ENCODE results near the gene GRIN2D.

DNA sequence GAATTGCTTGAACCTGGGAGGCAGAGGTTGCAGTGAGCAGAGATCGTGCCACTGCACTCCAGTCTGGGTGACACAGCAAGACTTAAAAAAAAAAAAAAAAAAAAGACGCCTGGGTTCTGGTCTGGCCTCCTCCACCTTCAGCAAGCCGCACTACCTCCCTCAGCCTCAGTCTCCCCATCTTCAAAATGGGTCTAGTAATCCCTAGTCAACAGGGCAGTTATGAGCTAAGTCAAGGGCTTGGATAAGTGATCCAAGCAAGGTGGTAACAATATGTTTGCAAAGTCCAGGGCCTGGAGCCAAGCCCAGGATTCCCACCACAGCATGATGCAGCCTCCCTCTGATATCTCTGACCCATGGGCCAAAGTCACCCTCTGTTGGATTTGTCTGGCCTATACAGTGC lies 6.5 kb upstream of the GRIN2D start:
- TF ChIP-seq EP300 (conservative IDR thresholded peaks at IDR 0.05; ENCODE audit: poor library complexity, severe bottlenecking) (no peak), RAD21 (conservative IDR thresholded peaks at IDR 0.05) (no peak), POLR2AphosphoS5 (IDR thresholded peaks at IDR 0.05) (no peak)
- TF ChIP-seq, protein P1, sequence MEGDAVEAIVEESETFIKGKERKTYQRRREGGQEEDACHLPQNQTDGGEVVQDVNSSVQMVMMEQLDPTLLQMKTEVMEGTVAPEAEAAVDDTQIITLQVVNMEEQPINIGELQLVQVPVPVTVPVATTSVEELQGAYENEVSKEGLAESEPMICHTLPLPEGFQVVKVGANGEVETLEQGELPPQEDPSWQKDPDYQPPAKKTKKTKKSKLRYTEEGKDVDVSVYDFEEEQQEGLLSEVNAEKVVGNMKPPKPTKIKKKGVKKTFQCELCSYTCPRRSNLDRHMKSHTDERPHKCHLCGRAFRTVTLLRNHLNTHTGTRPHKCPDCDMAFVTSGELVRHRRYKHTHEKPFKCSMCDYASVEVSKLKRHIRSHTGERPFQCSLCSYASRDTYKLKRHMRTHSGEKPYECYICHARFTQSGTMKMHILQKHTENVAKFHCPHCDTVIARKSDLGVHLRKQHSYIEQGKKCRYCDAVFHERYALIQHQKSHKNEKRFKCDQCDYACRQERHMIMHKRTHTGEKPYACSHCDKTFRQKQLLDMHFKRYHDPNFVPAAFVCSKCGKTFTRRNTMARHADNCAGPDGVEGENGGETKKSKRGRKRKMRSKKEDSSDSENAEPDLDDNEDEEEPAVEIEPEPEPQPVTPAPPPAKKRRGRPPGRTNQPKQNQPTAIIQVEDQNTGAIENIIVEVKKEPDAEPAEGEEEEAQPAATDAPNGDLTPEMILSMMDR (IDR thresholded peaks at IDR 0.05; ENCODE audit: poor library complexity, severe bottlenecking), result no peak
- TF ChIP-seq, protein P2, sequence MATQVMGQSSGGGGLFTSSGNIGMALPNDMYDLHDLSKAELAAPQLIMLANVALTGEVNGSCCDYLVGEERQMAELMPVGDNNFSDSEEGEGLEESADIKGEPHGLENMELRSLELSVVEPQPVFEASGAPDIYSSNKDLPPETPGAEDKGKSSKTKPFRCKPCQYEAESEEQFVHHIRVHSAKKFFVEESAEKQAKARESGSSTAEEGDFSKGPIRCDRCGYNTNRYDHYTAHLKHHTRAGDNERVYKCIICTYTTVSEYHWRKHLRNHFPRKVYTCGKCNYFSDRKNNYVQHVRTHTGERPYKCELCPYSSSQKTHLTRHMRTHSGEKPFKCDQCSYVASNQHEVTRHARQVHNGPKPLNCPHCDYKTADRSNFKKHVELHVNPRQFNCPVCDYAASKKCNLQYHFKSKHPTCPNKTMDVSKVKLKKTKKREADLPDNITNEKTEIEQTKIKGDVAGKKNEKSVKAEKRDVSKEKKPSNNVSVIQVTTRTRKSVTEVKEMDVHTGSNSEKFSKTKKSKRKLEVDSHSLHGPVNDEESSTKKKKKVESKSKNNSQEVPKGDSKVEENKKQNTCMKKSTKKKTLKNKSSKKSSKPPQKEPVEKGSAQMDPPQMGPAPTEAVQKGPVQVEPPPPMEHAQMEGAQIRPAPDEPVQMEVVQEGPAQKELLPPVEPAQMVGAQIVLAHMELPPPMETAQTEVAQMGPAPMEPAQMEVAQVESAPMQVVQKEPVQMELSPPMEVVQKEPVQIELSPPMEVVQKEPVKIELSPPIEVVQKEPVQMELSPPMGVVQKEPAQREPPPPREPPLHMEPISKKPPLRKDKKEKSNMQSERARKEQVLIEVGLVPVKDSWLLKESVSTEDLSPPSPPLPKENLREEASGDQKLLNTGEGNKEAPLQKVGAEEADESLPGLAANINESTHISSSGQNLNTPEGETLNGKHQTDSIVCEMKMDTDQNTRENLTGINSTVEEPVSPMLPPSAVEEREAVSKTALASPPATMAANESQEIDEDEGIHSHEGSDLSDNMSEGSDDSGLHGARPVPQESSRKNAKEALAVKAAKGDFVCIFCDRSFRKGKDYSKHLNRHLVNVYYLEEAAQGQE (IDR thresholded peaks at IDR 0.05; ENCODE audit: borderline replicate concordance), result no peak
